ENCODE results near the gene TMSB15C.
"Not testable (repeated sequence)": the region's sequence is repeated elsewhere in the genome, so short reads cannot be mapped to it uniquely, and the experiment has no call there.

Gene TMSB15C

GRCh38 chrX:104062636-104063035, 13.4 kb downstream of the TMSB15C start:
- H3K4me3 ChIP-seq (ENCODE audit: low read length); DNase-seq (ENCODE audit: low read depth, low spot score): not testable (repeated sequence)

GRCh38 chrX:104054956-104055355, 21.1 kb downstream of the TMSB15C start:
- not testable (repeated sequence) for H3K4me3 ChIP-seq (ENCODE audit: low read length); DNase-seq (ENCODE audit: low read depth, low spot score)

DNA sequence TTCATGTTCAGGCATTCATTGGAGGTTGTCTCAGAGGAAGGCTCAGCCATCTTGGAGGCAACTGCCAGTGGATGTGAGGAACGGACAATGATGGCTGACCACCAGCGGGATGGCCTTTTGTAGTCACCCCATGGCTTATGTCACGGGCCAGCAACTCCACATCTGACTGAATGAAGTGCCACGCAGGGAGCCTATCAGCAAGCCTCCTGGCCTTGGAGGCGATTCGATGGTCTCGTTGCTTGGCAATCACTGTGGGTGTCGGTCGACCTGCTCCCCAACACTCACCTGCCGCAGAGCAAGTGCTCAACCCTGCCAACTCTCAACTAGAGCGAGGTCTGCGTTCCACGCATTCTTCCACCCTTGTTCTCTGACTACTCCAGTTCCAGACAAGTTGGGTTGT, 28.9 kb downstream of the TMSB15C start:
- H3K4me3 ChIP-seq (ENCODE audit: low read length): no peak overlapping the region
- no peak for DNase-seq (ENCODE audit: low read depth, low spot score)

- no peak for DNase-seq (ENCODE audit: low read depth, low spot score)
- H3K4me3 ChIP-seq (ENCODE audit: low read length): no peak overlapping the region
Observed at GRCh38 chrX:104045642-104046041, 30.4 kb downstream of the TMSB15C start.

- no peak overlapping the region for H3K4me3 ChIP-seq (ENCODE audit: low read length)
- DNase-seq (ENCODE audit: low read depth, low spot score): no peak
Observed at GRCh38 chrX:104041003-104041402, 35.0 kb downstream of the TMSB15C start.

DNA sequence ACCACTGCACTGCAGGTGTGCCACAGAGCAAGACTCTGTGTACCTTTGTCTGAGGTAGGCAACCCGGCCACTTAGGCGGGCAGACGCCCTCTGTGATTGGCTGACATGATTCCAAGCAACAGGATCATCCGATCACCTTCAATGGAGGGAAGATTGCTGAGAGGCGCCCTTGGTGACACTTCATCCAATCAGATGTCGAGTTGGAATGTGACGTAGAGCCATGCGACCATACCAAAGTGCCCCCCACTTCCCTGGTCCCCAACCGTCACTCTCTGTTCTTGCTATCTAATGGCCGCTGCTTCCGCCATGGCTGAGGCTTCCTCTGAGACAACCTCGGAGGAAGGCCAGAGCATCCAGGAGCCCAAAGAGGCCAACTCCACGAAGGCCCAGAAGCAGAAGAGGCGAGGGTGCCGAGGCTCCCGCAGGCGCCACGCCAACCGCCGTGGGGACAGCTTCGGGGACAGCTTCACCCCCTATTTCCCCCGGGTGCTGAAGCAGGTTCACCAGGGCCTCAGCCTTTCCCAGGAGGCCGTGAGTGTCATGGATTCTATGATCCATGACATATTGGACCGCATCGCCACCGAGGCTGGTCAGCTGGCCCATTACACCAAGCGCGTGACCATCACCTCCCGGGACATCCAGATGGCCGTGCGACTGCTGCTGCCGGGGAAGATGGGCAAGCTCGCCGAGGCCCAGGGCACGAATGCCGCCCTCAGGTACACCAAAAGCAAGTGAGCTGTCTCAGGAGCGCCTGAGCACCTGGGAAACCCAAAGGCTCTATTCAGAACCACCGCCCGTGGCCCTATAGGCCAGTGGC, 36.1 kb downstream of the TMSB15C start, which contains the start of gene H2BW2:
Gene H2BW2, plus strand, starts transcription at position 268 of the 817 bp plus-strand sequence. Its CDS starts 39 bp downstream, at position 307.
- no peak for DNase-seq (ENCODE audit: low read depth, low spot score)

More for the DNA sequence above, 36.1 kb downstream of the TMSB15C start, which contains the start of gene H2BW2:
- H3K4me3 ChIP-seq (ENCODE audit: low read length): no peak within 1 kb of the TSS

Data from Jurkat, Clone E6-1 (cell line).